Stimulated activated memory B cell treated with anti-CD40 and anti-IgM and Interleukin-4, amounts not matched to agents 10 μg/mL and 1 μg/mL and 100 μg/mL, for 72 hours (primary cell): Measurements from ENCODE around the gene MSGN1.

ENCODE experiments used
- ATAC-seq: fragments of 150-1000 bp; cut with Tn5 transposase; 2 replicates; pipeline ENCODE4 v1.10.0; 2021
- H3K27ac Mint-ChIP-seq: one replicate; pipeline ENCODE4 v1.8.0; 2022; ENCODE audit warnings: mild to moderate bottlenecking, mixed read lengths
- H3K27me3 Mint-ChIP-seq: one replicate; pipeline ENCODE4 v1.8.0; 2022; ENCODE audit warnings: mixed read lengths
- H3K36me3 Mint-ChIP-seq: one replicate; pipeline ENCODE4 v1.8.0; 2022; ENCODE audit warnings: mixed read lengths
- H3K4me1 Mint-ChIP-seq: one replicate; pipeline ENCODE4 v1.8.0; 2022; ENCODE audit warnings: mixed read lengths
- H3K4me3 Mint-ChIP-seq: one replicate; pipeline ENCODE4 v1.8.0; 2022; ENCODE audit warnings: mild to moderate bottlenecking, moderate library complexity, mixed read lengths
- H3K9me3 Mint-ChIP-seq: one replicate; pipeline ENCODE4 v1.8.0; 2022; ENCODE audit warnings: mixed read lengths

MSGN1 gene

DNA sequence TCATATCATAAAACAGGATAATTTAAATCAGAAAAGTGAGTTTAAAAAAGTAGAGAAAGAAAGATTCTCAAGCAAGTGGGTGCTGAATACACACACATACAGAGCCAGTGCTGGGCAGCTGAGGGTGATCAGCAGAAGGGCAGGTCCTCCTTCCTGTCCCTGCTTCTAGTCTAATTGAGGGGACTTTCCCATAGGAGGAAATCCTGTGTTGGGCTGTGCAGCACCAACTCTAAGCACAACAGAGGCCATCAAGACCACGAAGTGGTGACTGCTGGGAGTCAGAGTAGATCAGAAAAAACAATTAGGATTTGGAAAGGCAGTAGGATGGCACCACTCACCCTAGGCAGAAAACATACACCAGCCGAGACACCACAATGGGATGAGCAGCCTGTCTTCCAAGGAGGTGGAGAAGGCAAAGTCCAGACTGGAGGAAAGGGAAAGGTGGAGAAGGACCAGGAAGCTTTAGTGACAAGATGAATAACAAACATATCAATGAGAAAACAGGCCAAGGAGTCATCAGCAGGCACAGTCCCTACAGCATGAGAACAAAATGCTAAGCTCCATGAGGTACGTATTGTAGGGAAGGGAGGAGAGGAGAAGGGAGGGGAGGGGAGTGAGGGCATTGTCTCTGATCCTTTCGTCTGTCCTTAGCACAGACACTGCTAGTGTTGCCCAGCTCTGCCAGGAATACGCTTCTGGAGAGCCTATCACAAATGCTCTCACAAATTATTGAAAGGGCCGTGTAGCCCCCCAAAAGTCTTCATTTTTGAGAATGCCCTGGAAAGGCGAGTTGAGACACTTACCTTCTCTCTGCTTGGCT lies 16.7 kb upstream of the MSGN1 start:
- no peaks in the 10 kb centered on the region for H3K9me3 Mint-ChIP-seq
- H3K4me3 Mint-ChIP-seq: peak overlapping the region; percentile 4
- ATAC-seq: no peak
- H3K27ac Mint-ChIP-seq: peak overlapping the region; percentile 51
- H3K27me3 Mint-ChIP-seq: no peaks in the 10 kb centered on the region
- H3K4me1 Mint-ChIP-seq: peaks cover 39% of the 10 kb centered on the region
- H3K36me3 Mint-ChIP-seq: no peaks in the 10 kb centered on the region

- Mint-ChIP-seq H3K4me3 (no peak overlapping the region), H3K36me3 (no peaks in the 10 kb centered on the region), H3K27me3 (no peaks in the 10 kb centered on the region), H3K4me1 (peaks cover 47% of the 10 kb centered on the region), H3K27ac (peak overlapping the region; percentile 51), H3K9me3 (no peaks in the 10 kb centered on the region)
- no peak for ATAC-seq
Observed at GRCh38 chr2:17800219-17800618, 16.0 kb upstream of the MSGN1 start.

GRCh38 chr2:17800693-17801458 lies 15.4 kb upstream of the MSGN1 start:
- no peaks in the 10 kb centered on the region for H3K27me3 Mint-ChIP-seq
- no peak overlapping the region for H3K4me3 Mint-ChIP-seq
- peaks cover 53% of the 10 kb centered on the region for H3K4me1 Mint-ChIP-seq
- no peaks in the 10 kb centered on the region for H3K36me3 Mint-ChIP-seq
- no peak for ATAC-seq
- H3K9me3 Mint-ChIP-seq: no peaks in the 10 kb centered on the region
- peak overlapping the region; percentile 51 for H3K27ac Mint-ChIP-seq

DNA sequence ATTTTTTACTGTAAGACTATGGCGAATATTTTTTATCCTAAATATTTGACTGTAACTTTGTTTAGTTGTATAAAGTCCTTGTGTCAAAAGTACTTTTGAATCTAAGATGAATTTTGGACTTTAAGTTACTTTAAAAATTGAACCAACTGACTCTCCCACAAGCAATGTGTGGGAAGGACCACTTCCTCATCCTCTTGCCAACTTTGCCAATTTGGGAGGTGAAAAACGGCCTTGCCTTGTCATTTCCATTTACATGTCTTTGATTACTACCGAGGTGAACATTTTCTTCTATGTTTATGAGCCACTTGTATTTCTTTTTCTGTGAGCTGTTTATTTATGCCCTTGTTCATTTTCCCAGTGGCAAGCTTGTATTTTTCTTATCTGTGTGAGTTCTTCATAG lies 12.8 kb upstream of the MSGN1 start:
- Mint-ChIP-seq H3K27ac (peak overlapping the region; percentile 94), H3K27me3 (no peaks in the 10 kb centered on the region), H3K4me3 (peak overlapping the region; percentile 28)

DNA sequence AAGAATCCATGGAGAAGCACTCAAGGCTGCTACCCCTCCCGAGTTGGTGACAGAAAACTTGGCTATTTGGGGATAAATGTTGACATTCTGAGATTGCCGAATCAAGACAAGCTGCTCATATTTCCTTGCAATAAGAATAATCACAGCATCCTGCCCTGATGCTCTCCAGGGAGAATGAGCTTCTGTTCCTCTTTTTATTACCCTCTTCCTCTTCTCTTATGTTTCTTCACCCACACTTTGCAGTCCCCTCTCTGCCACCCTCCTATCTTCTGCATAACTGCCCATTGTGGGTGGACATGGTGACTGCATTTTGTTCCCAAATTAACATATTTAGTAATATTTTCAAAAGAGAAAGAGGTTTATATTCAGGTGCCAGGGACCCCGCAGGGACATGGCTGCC lies 11.9 kb upstream of the MSGN1 start:
- Mint-ChIP-seq H3K36me3 (no peaks in the 10 kb centered on the region), H3K4me1 (peaks cover 59% of the 10 kb centered on the region), H3K27me3 (no peaks in the 10 kb centered on the region), H3K9me3 (no peaks in the 10 kb centered on the region), H3K27ac (peak overlapping the region; percentile 94), H3K4me3 (peak overlapping the region; percentile 69)
- ATAC-seq: peak; percentile 96

More for the DNA sequence above, 12.8 kb upstream of the MSGN1 start:
- no peak for ATAC-seq
- peaks cover 64% of the 10 kb centered on the region for H3K4me1 Mint-ChIP-seq
- H3K36me3 Mint-ChIP-seq: no peaks in the 10 kb centered on the region
- no peaks in the 10 kb centered on the region for H3K9me3 Mint-ChIP-seq

DNA sequence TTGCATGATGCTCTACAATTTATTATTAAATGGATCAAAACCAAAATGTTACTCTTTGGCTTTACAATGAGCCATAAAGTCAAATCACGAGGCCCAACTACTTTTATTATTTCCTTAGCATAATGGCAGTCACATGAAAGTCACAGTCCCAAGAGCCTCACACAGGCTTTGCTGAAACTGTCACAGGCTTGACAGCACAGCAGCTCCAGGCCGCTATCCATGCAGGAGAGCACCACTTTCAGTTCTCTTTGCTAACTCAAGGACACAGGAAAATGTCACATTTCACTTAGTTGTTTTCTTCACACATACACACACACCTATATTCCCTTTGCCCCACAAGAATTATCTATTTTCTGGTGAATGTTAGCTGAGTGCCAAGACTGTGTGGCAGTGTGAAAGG lies 11.1 kb upstream of the MSGN1 start:
- Mint-ChIP-seq H3K4me1 (peaks cover 55% of the 10 kb centered on the region), H3K4me3 (no peak overlapping the region), H3K27me3 (no peaks in the 10 kb centered on the region), H3K27ac (peak overlapping the region; percentile 94), H3K9me3 (no peaks in the 10 kb centered on the region), H3K36me3 (no peaks in the 10 kb centered on the region)
- peak; percentile 71 for ATAC-seq

DNA sequence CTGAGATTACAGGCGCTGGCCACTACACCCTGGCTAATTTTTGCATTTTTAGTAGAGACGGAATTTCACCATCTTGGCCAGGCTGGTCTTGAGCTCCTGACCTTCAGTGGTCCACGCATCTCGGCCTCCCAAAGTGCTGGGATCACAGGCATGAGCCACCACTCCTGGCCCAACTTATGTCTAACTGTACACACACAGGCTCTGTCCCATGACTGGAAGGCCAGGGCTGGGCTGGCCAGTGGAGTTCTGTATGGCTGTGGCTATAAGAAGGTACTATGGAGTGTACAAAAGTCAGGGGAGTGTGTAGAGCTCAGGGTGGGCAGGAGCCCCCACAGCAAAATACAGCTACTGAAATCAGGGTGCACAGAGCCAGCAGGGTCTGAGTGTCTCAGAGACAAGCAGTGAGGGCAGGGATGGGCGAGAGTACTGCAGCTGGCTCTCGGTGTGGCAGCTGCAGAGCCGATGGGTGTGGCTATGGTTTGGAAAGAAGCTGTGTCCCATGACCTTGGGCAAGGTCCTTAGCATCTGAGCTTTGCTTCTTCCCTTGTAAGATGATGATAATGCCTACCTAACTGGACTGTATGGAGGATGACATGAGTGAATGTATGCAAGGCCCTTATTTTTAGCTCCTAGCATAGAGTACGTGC lies 10.4 kb upstream of the MSGN1 start:
- Mint-ChIP-seq H3K4me3 (no peak overlapping the region), H3K36me3 (no peaks in the 10 kb centered on the region), H3K27me3 (no peaks in the 10 kb centered on the region), H3K27ac (peak overlapping the region; percentile 94), H3K9me3 (no peaks in the 10 kb centered on the region), H3K4me1 (peaks cover 48% of the 10 kb centered on the region)
- peak; percentile 32 for ATAC-seq

- no peaks in the 10 kb centered on the region for H3K36me3 Mint-ChIP-seq
- H3K9me3 Mint-ChIP-seq: no peaks in the 10 kb centered on the region
- peak overlapping the region; percentile 65 for H3K4me3 Mint-ChIP-seq
- peak; percentile 82 for ATAC-seq
- no peaks in the 10 kb centered on the region for H3K27me3 Mint-ChIP-seq
- peak overlapping the region; percentile 87 for H3K27ac Mint-ChIP-seq
- H3K4me1 Mint-ChIP-seq: peaks cover 59% of the 10 kb centered on the region
Observed at GRCh38 chr2:17813010-17813741, 3.1 kb upstream of the MSGN1 start.

DNA sequence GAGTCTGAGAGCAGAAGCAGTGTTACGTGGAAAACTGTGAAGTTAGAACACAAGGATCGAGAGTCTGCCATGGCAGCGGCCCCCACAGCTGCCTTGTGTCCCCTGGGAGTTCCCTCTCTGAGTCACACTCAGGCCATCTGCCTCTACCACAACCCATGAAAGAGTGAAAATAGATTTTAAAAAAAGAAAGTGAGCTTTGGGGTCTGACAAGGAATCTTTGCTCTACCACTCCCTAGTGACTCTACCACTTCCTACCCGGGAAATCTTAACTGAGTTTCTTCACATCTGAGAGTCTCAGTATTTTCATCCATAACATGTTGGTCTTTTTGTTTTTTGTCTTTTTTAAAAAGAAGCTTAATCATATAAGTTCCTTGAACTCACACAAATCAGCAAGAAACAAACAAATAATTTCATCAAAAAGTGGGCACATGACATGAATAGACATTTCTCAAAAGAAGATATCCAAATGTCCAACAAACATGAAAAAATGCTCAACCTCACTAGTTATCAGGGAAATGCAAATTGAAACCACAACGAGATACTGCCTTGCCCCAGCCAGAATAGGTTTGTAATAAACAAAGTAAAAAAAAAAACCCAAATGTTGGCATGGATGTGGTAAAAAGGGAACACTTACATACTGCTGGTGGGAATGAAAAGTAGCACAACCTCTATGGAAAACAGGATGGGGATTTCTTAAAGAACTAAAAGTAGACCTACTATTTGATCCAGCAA lies 2.4 kb upstream of the MSGN1 start:
- H3K4me1 Mint-ChIP-seq: peaks cover 59% of the 10 kb centered on the region
- ATAC-seq: peak; percentile 92
- no peaks in the 10 kb centered on the region for H3K36me3 Mint-ChIP-seq
- peak overlapping the region; percentile 65 for H3K4me3 Mint-ChIP-seq
- peak overlapping the region; percentile 87 for H3K27ac Mint-ChIP-seq
- no peaks in the 10 kb centered on the region for H3K9me3 Mint-ChIP-seq
- no peaks in the 10 kb centered on the region for H3K27me3 Mint-ChIP-seq

DNA sequence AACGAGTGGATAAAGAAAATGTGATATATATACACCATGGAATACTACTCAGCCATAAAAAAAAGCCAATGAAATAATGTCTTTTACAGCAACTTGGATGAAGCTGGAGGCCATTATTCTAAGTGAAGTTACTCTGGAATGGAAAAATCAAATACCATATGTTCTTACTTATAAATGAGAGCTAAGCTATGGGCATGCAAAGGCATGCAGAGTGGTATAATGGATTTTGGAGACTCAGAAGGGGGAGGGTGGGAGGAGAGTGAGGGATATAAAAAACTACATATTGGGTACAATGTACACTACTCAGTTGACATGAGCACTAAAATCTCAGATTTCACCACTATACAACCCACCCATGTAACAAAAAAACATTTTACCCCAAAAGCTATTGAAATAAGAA lies 1.7 kb upstream of the MSGN1 start:
- Mint-ChIP-seq H3K27ac (peak overlapping the region; percentile 87), H3K36me3 (no peaks in the 10 kb centered on the region), H3K9me3 (no peaks in the 10 kb centered on the region), H3K27me3 (no peaks in the 10 kb centered on the region), H3K4me1 (peaks cover 59% of the 10 kb centered on the region), H3K4me3 (peak overlapping the region; percentile 65)
- no peak for ATAC-seq

DNA sequence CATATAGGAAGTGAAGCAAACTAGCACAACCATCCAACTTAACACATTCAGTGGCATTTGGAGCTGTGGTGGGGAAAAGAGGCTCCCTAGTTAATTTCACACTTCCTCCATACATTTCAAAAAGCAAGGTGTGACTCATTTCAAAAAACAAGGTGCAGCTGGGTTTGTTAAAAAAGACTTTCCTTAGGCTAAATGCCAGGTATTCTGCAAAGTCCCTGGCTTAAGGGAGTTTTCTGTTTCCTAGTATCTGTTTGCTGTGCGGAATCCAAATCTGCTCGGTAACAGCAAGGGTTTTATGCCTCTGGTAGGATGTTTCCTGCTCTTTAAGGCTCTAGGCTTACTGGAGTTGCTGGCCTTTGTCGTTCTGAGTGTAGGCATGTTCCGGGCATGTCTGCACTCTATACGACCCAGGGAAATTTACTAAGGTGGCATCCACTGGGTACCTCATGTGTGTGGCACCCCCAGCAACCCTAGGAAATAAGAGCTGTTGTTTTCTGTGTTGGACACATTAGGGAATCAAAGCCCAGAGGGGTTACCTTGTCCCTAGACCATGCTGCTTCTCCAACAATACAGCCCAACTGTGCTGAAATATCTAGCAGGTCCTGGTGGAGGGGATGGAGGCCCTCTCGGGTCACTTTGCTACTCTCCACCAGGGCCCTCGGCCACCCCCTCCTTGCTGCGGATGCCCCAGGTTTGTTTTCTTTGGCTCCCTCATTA lies 634 bp upstream of the MSGN1 start:
- Mint-ChIP-seq H3K36me3 (no peaks in the 10 kb centered on the region), H3K4me3 (no peak overlapping the region), H3K4me1 (peaks cover 63% of the 10 kb centered on the region), H3K27me3 (no peaks in the 10 kb centered on the region), H3K27ac (peak overlapping the region; percentile 67), H3K9me3 (no peaks in the 10 kb centered on the region)
- ATAC-seq: no peak

DNA sequence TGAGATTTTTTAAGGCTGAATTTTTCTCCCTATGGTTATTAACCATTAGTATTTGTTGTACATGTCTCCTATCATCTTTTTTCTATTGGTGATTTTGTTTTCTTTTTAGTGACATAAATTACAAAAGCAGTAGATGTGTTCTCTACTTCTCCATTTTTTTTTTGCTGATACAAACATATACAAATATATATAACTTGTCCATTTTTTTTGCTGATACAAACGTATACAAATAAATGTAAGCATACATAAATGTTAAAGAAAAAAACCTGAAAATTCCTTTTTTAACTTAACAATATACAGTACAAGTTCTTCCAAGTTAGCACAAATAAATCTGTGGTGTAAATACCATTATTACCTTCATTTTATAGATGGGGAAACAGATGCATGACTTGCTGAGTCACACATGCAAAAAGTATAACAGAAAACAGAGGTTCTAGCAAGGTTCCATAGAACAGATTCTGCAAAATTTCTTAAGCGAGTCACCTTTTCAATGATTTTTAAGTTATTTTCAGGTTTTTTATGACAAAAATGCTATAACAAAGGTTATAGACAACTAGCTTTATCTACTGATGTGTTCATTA lies 2.1 kb downstream of the MSGN1 start:
- no peak for ATAC-seq
- Mint-ChIP-seq H3K9me3 (no peaks in the 10 kb centered on the region), H3K27ac (peak overlapping the region; percentile 67), H3K36me3 (no peaks in the 10 kb centered on the region), H3K4me1 (peaks cover 67% of the 10 kb centered on the region), H3K27me3 (no peaks in the 10 kb centered on the region), H3K4me3 (no peak overlapping the region)

- no peak for ATAC-seq
- Mint-ChIP-seq H3K4me1 (peaks cover 70% of the 10 kb centered on the region), H3K4me3 (no peak overlapping the region), H3K36me3 (no peaks in the 10 kb centered on the region), H3K27ac (peak overlapping the region; percentile 69), H3K9me3 (no peaks in the 10 kb centered on the region), H3K27me3 (no peaks in the 10 kb centered on the region)
Observed at GRCh38 chr2:17821080-17821479, 4.8 kb downstream of the MSGN1 start.
